Neural progenitor cell (in vitro differentiated cells): ENCODE measurements around the gene PDK4. TPM values are rescaled to one million over a fixed set of nuclear protein-coding genes. Genes with fewer than 3 reads are reported as not detected.
"Not testable (repeated sequence)": the region's sequence is repeated elsewhere in the genome, so short reads cannot be mapped to it uniquely, and the experiment has no call there.

Experiments used
- DNase-seq: peaks from one replicate; pipeline ENCODE4 v3.0.0-alpha.2; 2016; ENCODE audit warnings: low spot score
- H2AFZ ChIP-seq: fragments of 200-600 bp; sonication (generic); replicated peaks from 2 replicates; pipeline ENCODE4 v1.6.1; 2016; ENCODE audit warnings: antibody characterized with exemption
- H3F3A ChIP-seq: fragments of 200-600 bp; sonication (generic); 2 replicates; pipeline ENCODE4 v1.6.1; 2016; ENCODE audit warnings: antibody characterized with exemption, low read depth
- H3K27ac ChIP-seq: fragments of 200-600 bp; sonication (generic); 2 replicates; pipeline ENCODE4 v1.5.1; 2016; ENCODE audit warnings: mild to moderate bottlenecking
- H3K27me3 ChIP-seq: fragments of 200-600 bp; sonication (generic); 2 replicates; pipeline ENCODE4 v1.6.1; 2016; ENCODE audit warnings: mild to moderate bottlenecking, moderate library complexity
- H3K36me3 ChIP-seq: fragments of 200-600 bp; sonication (generic); 2 replicates; pipeline ENCODE4 v1.5.1; 2016
- H3K4me1 ChIP-seq: fragments of 200-600 bp; sonication (generic); 2 replicates; pipeline ENCODE4 v1.6.1; 2016; ENCODE audit warnings: mixed run types
- H3K4me2 ChIP-seq: fragments of 200-600 bp; sonication (generic); 2 replicates; pipeline ENCODE4 v1.6.1; 2016
- H3K4me3 ChIP-seq: fragments of 200-600 bp; sonication (generic); 2 replicates; pipeline ENCODE4 v1.5.1; 2016
- H3K79me2 ChIP-seq: fragments of 200-600 bp; sonication (generic); 2 replicates; pipeline ENCODE4 v1.6.1; 2016; ENCODE audit warnings: low read depth
- H3K9ac ChIP-seq: fragments of 200-600 bp; sonication (generic); 2 replicates; pipeline ENCODE4 v1.6.1; 2016
- H3K9me3 ChIP-seq: fragments of 200-600 bp; sonication (generic); 2 replicates; pipeline ENCODE4 v1.5.1; 2016; ENCODE audit warnings: low read depth
- H4K20me1 ChIP-seq: fragments of 200-600 bp; sonication (generic); 2 replicates; pipeline ENCODE4 v1.6.1; 2016; ENCODE audit warnings: low read depth
- H3K27ac Mint-ChIP-seq: 3 replicates; pipeline ENCODE4 v1.8.0; 2021; ENCODE audit warnings: mixed read lengths
- H3K27me3 Mint-ChIP-seq: 2 replicates; pipeline ENCODE4 v1.8.0; 2022; ENCODE audit warnings: low read depth, mild to moderate bottlenecking, inconsistent platforms, moderate library complexity, mixed read lengths; ENCODE audit not compliant: insufficient read depth
- H3K36me3 Mint-ChIP-seq: 3 replicates; pipeline ENCODE4 v1.8.0; 2021; ENCODE audit warnings: mixed read lengths
- H3K4me1 Mint-ChIP-seq: 3 replicates; pipeline ENCODE4 v1.8.0; 2021; ENCODE audit warnings: mixed read lengths
- H3K4me3 Mint-ChIP-seq: 3 replicates; pipeline ENCODE4 v1.8.0; 2021; ENCODE audit warnings: mild to moderate bottlenecking, moderate library complexity, mixed read lengths
- H3K9me3 Mint-ChIP-seq: 3 replicates; pipeline ENCODE4 v1.8.0; 2020; ENCODE audit warnings: mixed read lengths
- EZH2 ChIP-seq: fragments of 200-600 bp; sonication (generic); IDR thresholded peaks from 2 replicates; pipeline ENCODE4 v1.6.1; 2017; ENCODE audit warnings: antibody characterized with exemption, mild to moderate bottlenecking, moderate library complexity
- EZH2phosphoT487 ChIP-seq: fragments of 200-600 bp; sonication (generic); IDR thresholded peaks from 2 replicates; pipeline ENCODE4 v1.6.1; 2017; ENCODE audit warnings: antibody characterized with exemption
- total RNA-seq: library from RNA; depleted of rRNA; stranded (reverse); fragments of >200 nt; gene quantifications from 2 replicates; pipeline ENCODE4 v1.2.3, GENCODE V29; 2015; ENCODE audit warnings: low replicate concordance
- TF ChIP-seq, protein P1 (sequence below): fragments of 200-600 bp; sonication (generic); IDR thresholded peaks from 2 replicates; pipeline ENCODE4 v1.5.1; 2017; ENCODE audit warnings: antibody characterized with exemption, mild to moderate bottlenecking

The PDK4 gene
- total RNA-seq, 1 donor from 2014 or later, result not detected

DNA sequence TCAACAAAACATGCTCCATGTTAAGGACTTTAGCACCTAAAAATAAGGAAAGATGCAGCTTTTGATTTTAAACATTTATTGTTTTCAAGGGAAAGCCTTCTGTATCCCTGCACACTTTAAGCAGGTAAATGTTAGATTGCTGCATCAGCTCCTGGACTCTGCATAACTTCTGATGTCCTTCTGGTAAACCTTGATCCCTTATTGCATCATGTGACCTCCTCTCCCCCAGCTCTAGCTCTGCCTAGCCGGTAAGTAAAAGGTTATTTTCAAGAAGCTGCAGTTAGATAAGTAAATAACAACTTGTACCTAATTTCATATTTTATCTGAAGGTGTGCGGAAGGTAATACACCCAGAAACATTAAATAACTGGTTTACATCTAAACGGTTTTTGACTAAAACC, 37.5 kb downstream of the PDK4 start:
- no peak overlapping the region for H2AFZ ChIP-seq
- H3K36me3 Mint-ChIP-seq, result no peaks in the 10 kb centered on the region
- no peak for DNase-seq
- H3K27ac ChIP-seq, result no peak overlapping the region
- no peak overlapping the region for H3K4me3 Mint-ChIP-seq
- no peaks in the 10 kb centered on the region for H3K36me3 ChIP-seq
- no peaks in the 10 kb centered on the region for H3F3A ChIP-seq
- H3K4me1 ChIP-seq, result no peaks in the 10 kb centered on the region
- H3K27ac Mint-ChIP-seq, result no peak overlapping the region
- no peak overlapping the region for H3K9ac ChIP-seq
- no peak overlapping the region for H3K4me2 ChIP-seq
- no peaks in the 10 kb centered on the region for H3K79me2 ChIP-seq
- H3K27me3 Mint-ChIP-seq, result peaks cover 3% of the 10 kb centered on the region
- no peaks in the 10 kb centered on the region for H3K27me3 ChIP-seq
- no peak for TF ChIP-seq EZH2
- no peak for TF ChIP-seq EZH2phosphoT487
- TF ChIP-seq, protein P1, sequence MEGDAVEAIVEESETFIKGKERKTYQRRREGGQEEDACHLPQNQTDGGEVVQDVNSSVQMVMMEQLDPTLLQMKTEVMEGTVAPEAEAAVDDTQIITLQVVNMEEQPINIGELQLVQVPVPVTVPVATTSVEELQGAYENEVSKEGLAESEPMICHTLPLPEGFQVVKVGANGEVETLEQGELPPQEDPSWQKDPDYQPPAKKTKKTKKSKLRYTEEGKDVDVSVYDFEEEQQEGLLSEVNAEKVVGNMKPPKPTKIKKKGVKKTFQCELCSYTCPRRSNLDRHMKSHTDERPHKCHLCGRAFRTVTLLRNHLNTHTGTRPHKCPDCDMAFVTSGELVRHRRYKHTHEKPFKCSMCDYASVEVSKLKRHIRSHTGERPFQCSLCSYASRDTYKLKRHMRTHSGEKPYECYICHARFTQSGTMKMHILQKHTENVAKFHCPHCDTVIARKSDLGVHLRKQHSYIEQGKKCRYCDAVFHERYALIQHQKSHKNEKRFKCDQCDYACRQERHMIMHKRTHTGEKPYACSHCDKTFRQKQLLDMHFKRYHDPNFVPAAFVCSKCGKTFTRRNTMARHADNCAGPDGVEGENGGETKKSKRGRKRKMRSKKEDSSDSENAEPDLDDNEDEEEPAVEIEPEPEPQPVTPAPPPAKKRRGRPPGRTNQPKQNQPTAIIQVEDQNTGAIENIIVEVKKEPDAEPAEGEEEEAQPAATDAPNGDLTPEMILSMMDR, result no peak
- H4K20me1 ChIP-seq, result no peaks in the 10 kb centered on the region
- no peak overlapping the region for H3K4me3 ChIP-seq
- no peaks in the 10 kb centered on the region for H3K9me3 Mint-ChIP-seq
- no peaks in the 10 kb centered on the region for H3K4me1 Mint-ChIP-seq
- H3K9me3 ChIP-seq, result no peaks in the 10 kb centered on the region

DNA sequence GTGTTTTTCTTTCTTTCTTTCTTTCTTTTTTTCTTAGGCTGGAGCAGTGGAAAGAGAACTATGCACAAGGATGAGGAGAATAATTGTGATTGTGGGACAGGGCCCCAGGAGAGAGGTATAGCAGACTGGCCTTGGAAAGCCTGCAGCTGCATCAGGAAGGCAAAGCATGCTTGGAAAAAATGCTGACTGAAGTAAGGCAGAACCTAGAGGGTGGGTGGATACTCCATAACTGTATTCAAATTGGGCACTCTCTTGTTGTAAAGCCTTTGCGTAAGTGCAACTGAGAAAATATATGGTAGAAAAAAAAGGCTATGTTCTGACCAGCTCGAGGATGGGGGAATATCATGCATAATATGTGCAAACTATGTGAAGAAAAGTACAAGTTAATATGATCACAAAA, 39.5 kb downstream of the PDK4 start:
- Mint-ChIP-seq H3K9me3 (no peaks in the 10 kb centered on the region), H3K36me3 (no peaks in the 10 kb centered on the region), H3K27me3 (no peaks in the 10 kb centered on the region), H3K27ac (no peak overlapping the region), H3K4me1 (no peaks in the 10 kb centered on the region), H3K4me3 (no peak overlapping the region)
- no peak overlapping the region for H3K27ac ChIP-seq
- no peaks in the 10 kb centered on the region for H4K20me1 ChIP-seq
- no peaks in the 10 kb centered on the region for H3K79me2 ChIP-seq
- H3K9me3 ChIP-seq, result no peaks in the 10 kb centered on the region
- no peak overlapping the region for H3K4me2 ChIP-seq
- H2AFZ ChIP-seq, result no peak overlapping the region
- no peaks in the 10 kb centered on the region for H3K4me1 ChIP-seq
- no peaks in the 10 kb centered on the region for H3K36me3 ChIP-seq
- no peak overlapping the region for H3K4me3 ChIP-seq
- no peaks in the 10 kb centered on the region for H3F3A ChIP-seq
- TF ChIP-seq, protein P1, result no peak
- TF ChIP-seq EZH2phosphoT487 (no peak), EZH2 (no peak)
- DNase-seq, result no peak
- H3K27me3 ChIP-seq, result no peaks in the 10 kb centered on the region
- no peak overlapping the region for H3K9ac ChIP-seq

DNA sequence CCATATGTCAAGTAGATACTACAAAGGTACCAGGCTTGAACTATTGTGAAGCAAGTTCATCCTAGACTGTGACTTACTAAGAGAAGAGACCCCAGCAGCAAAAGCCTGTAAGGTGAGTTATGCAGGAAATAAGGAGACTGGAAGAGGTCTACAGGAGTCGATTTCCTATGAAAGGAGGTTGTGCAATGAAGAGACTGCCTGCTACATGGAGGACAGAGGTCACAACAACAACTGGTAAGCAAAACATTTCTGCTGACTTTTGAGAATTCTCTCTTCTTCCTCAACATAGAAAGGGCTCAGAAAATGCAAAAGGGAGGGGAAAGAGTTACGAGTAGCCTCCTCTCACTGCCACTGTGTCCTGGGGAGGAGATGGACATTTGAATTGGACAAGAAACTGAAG, 42.4 kb downstream of the PDK4 start:
- no peak overlapping the region for H3K9ac ChIP-seq
- Mint-ChIP-seq H3K36me3 (no peaks in the 10 kb centered on the region), H3K27ac (no peak overlapping the region)

DNA sequence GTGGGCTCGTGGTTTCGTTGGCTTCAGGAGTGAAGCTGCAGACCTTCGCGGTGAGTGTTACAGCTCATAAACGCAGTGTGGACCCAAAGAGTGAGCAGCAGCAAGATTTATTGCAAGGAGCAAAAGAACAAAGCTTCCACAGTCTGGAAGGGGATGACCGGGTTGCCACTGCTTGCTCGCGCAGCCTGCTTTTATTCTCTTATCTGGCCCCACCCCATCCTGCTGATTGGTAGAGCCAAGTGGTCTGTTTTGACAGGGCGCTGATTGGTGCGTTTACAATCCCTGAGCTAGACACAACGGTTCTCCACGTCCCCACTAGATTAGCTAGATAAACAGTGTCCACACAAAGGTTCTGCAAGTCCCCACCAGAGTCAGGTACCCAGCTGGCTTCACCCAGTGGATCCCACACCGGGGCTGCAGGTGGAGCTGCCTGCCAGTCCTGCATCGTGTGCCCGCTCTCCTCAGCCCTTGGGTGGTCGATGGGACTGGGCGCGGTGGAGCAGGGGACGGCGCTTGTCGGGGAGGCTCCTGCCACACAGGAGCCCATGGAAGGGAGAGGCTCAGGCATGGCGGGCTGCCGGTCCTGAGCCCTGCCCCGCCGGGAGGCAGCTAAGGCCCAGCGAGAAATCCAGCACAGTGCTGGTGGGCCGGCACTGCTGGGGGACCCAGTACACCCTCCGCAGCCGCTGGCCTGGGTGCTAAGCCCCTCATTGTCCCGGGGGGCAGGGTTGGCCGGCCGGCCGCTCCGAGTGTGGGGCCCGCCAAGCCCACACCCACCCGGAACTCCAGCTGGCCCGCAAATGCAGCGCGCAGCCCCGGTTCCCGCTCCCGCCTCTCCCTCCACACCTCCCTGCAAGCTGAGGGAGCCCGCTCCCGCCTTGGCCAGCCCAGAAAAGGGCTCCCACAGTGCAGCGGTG, 44.0 kb downstream of the PDK4 start:
- not testable (repeated sequence) for H3F3A ChIP-seq, H3K9ac ChIP-seq, H3K79me2 ChIP-seq, H3K27me3 ChIP-seq, H3K9me3 ChIP-seq, H3K36me3 ChIP-seq, H3K27ac ChIP-seq, H3K4me3 Mint-ChIP-seq, H3K27me3 Mint-ChIP-seq, H2AFZ ChIP-seq, H3K4me1 ChIP-seq, H3K9me3 Mint-ChIP-seq, H3K4me2 ChIP-seq, H4K20me1 ChIP-seq, DNase-seq, H3K36me3 Mint-ChIP-seq, H3K4me3 ChIP-seq
- Mint-ChIP-seq H3K27ac (peak overlapping the region; percentile 62), H3K4me1 (peaks cover 14% of the 10 kb centered on the region)

More for the DNA sequence above, 42.4 kb downstream of the PDK4 start:
- no peak overlapping the region for H3K4me2 ChIP-seq
- Mint-ChIP-seq H3K9me3 (no peaks in the 10 kb centered on the region), H3K4me1 (peaks cover 14% of the 10 kb centered on the region), H3K27me3 (no peaks in the 10 kb centered on the region), H3K4me3 (no peak overlapping the region)
- no peak overlapping the region for H3K27ac ChIP-seq
- no peaks in the 10 kb centered on the region for H3F3A ChIP-seq
- H3K4me1 ChIP-seq, result peaks cover 3% of the 10 kb centered on the region
- no peaks in the 10 kb centered on the region for H3K79me2 ChIP-seq
- DNase-seq, result no peak
- no peaks in the 10 kb centered on the region for H3K27me3 ChIP-seq
- no peaks in the 10 kb centered on the region for H3K36me3 ChIP-seq
- peak overlapping the region; percentile 67 for H2AFZ ChIP-seq
- TF ChIP-seq EZH2, result no peak
- TF ChIP-seq, protein P1, result no peak
- no peak for TF ChIP-seq EZH2phosphoT487
- H3K9me3 ChIP-seq, result no peaks in the 10 kb centered on the region
- H4K20me1 ChIP-seq, result no peaks in the 10 kb centered on the region
- no peak overlapping the region for H3K4me3 ChIP-seq
